HEK293 (cell line): ENCODE results near the gene TMEM184B.

ENCODE experiments used
- CTCF ChIA-PET: fragments of 350-600 bp; formaldehyde crosslinking; extraction: SDS; loops from one replicate; lab custom pipeline; 2021; ENCODE audit warnings: antibody characterized with exemption; lab: Yijun Ruan, JAX
- POLR2A ChIA-PET: fragments of 300-600 bp; formaldehyde crosslinking; extraction: SDS; loops from one replicate; lab custom pipeline; 2020; ENCODE audit warnings: antibody characterized with exemption, inconsistent platforms; lab: Yijun Ruan, JAX
- H3K27ac ChIP-seq: fragments of 200-500 bp; sonication (Bioruptor generic); 2 replicates; pipeline ENCODE4 v1.5.1; 2014; ENCODE audit warnings: low read depth, low read length, control low read depth, inconsistent platforms; ENCODE audit errors: extremely low read depth
- H3K36me3 ChIP-seq, 2 experiments: fragments of 200-500 bp in 1 of 2; sonication (Bioruptor generic) in 1 of 2; 1 replicate in 1 of 2; 2 replicates in 1 of 2; pipeline ENCODE4 v1.5.1; 2014 to 2017; ENCODE audit warnings: inconsistent platforms in 2 of 2, low read length in 2 of 2; ENCODE audit not compliant: control insufficient read depth in 2 of 2, insufficient read depth in 1 of 2
- H3K4me1 ChIP-seq: fragments of 200-500 bp; sonication (Bioruptor generic); 2 replicates; pipeline ENCODE4 v1.5.1; 2014; ENCODE audit warnings: mild to moderate bottlenecking, low read length, inconsistent platforms; ENCODE audit not compliant: control insufficient read depth, insufficient read depth
- H3K4me3 ChIP-seq: 2 replicates; pipeline ENCODE4 v1.5.1; 2011; ENCODE audit warnings: low read depth, mild to moderate bottlenecking, control low read depth, low read length, moderate library complexity
- H3K9me3 ChIP-seq: fragments of 200-500 bp; sonication (Bioruptor generic); 2 replicates; pipeline ENCODE4 v1.5.1; 2014; ENCODE audit warnings: low read depth, low read length, inconsistent platforms; ENCODE audit not compliant: control insufficient read depth, insufficient read depth
- PBX3 ChIP-seq: sonication (generic); formaldehyde crosslinking; IDR thresholded peaks from 2 replicates; pipeline ENCODE4 v1.8.1; 2022; ENCODE audit warnings: mild to moderate bottlenecking, moderate library complexity, missing genetic modification reagents
- REPIN1 ChIP-seq: fragments of 450-650 bp; formaldehyde crosslinking; IDR thresholded peaks from 2 replicates; pipeline ENCODE4 v1.5.1; 2017; ENCODE audit warnings: missing biosample characterization, missing genetic modification characterization, low read depth
- SCRT2 ChIP-seq: fragments of 450-650 bp; formaldehyde crosslinking; IDR thresholded peaks from 2 replicates; pipeline ENCODE4 v1.5.1; 2016; ENCODE audit warnings: missing biosample characterization, missing genetic modification characterization
- TRIM28 ChIP-seq: IDR thresholded peaks from 2 replicates; pipeline ENCODE4 v1.6.1; 2011; ENCODE audit warnings: low read length, control low read depth, borderline replicate concordance
- ZBTB17 ChIP-seq: fragments of 450-650 bp; formaldehyde crosslinking; IDR thresholded peaks from 2 replicates; pipeline ENCODE4 v1.5.1; 2016; ENCODE audit warnings: missing biosample characterization, missing genetic modification characterization
- ZNF138 ChIP-seq: fragments of 450-650 bp; formaldehyde crosslinking; IDR thresholded peaks from 2 replicates; pipeline ENCODE4 v1.5.1; 2016; ENCODE audit warnings: missing biosample characterization, missing genetic modification characterization, borderline replicate concordance
- ZNF18 ChIP-seq: fragments of 450-650 bp; formaldehyde crosslinking; IDR thresholded peaks from 2 replicates; pipeline ENCODE4 v1.5.1; 2016; ENCODE audit warnings: missing biosample characterization, missing genetic modification characterization
- ZNF223 ChIP-seq: fragments of 450-650 bp; formaldehyde crosslinking; IDR thresholded peaks from 2 replicates; pipeline ENCODE4 v1.5.1; 2016; ENCODE audit warnings: missing biosample characterization, missing genetic modification characterization
- ZNF24 ChIP-seq: fragments of 450-650 bp; formaldehyde crosslinking; IDR thresholded peaks from 2 replicates; pipeline ENCODE4 v1.5.1; 2016; ENCODE audit warnings: missing biosample characterization, missing genetic modification characterization
- ZNF37A ChIP-seq: fragments of 450-650 bp; IDR thresholded peaks from 2 replicates; pipeline ENCODE4 v1.5.1; 2018; ENCODE audit warnings: missing biosample characterization, missing genetic modification characterization
- ZNF391 ChIP-seq: fragments of 450-650 bp; formaldehyde crosslinking; IDR thresholded peaks from 2 replicates; pipeline ENCODE4 v1.5.1; 2016; ENCODE audit warnings: low read depth, missing biosample characterization, missing genetic modification characterization, borderline replicate concordance
- ZNF549 ChIP-seq: fragments of 450-650 bp; IDR thresholded peaks from 2 replicates; pipeline ENCODE4 v1.5.1; 2018; ENCODE audit warnings: missing biosample characterization, missing genetic modification characterization, mild to moderate bottlenecking, inconsistent platforms, moderate library complexity
- ZNF600 ChIP-seq: fragments of 450-650 bp; formaldehyde crosslinking; IDR thresholded peaks from 2 replicates; pipeline ENCODE4 v1.5.1; 2016; ENCODE audit warnings: missing biosample characterization, missing genetic modification characterization
- ZNF623 ChIP-seq: fragments of 450-650 bp; formaldehyde crosslinking; IDR thresholded peaks from 2 replicates; pipeline ENCODE4 v1.5.1; 2016; ENCODE audit warnings: missing biosample characterization, missing genetic modification characterization
- ZNF670 ChIP-seq: fragments of 450-650 bp; formaldehyde crosslinking; IDR thresholded peaks from 2 replicates; pipeline ENCODE4 v1.5.1; 2016; ENCODE audit warnings: missing biosample characterization, missing genetic modification characterization, low read depth
- ZNF747 ChIP-seq: fragments of 450-650 bp; formaldehyde crosslinking; IDR thresholded peaks from 2 replicates; pipeline ENCODE4 v1.5.1; 2016; ENCODE audit warnings: missing biosample characterization, missing genetic modification characterization

The TMEM184B gene

GRCh38 chr22:38290347-38290746, 17.5 kb upstream of the TMEM184B start:
- no peak for TF ChIP-seq REPIN1 (tag by site-specific recombination)
- TF ChIP-seq ZNF670: no peak
- no peak for TF ChIP-seq ZNF747 (tag by site-specific recombination)
- TF ChIP-seq SCRT2 (tag by site-specific recombination): peak; percentile 62
- peaks cover 11 to 64% of the 10 kb centered on the region in 2 experiments for H3K36me3 ChIP-seq
- no peak overlapping the region for H3K4me3 ChIP-seq
- no peaks in the 10 kb centered on the region for H3K9me3 ChIP-seq
- ChIA-PET CTCF (interaction anchor here (0.6 kb wide), 1 partner anchor 86 kb away, joined by 3 read pairs; no protein-coding TSS in a partner anchor), POLR2A (no interaction called here)
- no peaks in the 10 kb centered on the region for H3K4me1 ChIP-seq
- 0 out of 2 replicates have a peak overlapping the region, but pooled peaks have one; percentile 32 for H3K27ac ChIP-seq

DNA sequence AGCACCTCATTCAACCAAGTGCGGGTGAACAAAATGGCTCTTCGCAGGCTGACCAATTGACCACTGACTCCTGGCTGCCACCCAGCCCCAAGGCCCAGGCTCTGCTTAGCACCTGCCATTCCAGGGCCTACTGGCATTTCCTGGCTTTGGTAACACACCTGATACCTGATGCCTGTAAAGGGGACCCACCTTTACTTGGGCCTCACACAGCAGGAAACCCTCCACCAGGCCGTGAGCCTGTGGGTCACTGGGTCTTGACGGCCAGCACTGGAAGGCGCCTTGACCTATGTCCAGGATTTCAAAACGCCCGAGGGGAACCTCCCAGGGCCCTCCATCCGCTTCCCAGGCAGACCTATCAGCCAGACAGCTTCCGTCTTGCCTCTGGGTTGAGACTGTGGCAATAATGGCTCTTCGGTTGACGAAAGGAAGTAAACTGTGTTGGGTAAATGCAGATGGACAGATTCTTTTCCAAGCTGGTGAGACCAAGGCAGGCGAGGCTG, 16.8 kb upstream of the TMEM184B start:
- no peaks in the 10 kb centered on the region for H3K9me3 ChIP-seq
- TF ChIP-seq TRIM28 (no peak), ZBTB17 (0 out of 2 replicates have a peak, but pooled peaks have one; percentile 44)
- ChIA-PET POLR2A (no interaction called here), CTCF (interaction anchor here (0.6 to 1.1 kb wide), 3 partner anchors 9 to 86 kb away, joined by 3 read pairs; no protein-coding TSS in a partner anchor)
- H3K4me3 ChIP-seq: no peak overlapping the region
- H3K4me1 ChIP-seq: no peaks in the 10 kb centered on the region
- peak overlapping the region; percentile 35; the same call in 1 of the 2 replicates for H3K27ac ChIP-seq
- peaks cover 11 to 56% of the 10 kb centered on the region in 2 experiments; a peak in 2 of 3 replicates for H3K36me3 ChIP-seq

DNA sequence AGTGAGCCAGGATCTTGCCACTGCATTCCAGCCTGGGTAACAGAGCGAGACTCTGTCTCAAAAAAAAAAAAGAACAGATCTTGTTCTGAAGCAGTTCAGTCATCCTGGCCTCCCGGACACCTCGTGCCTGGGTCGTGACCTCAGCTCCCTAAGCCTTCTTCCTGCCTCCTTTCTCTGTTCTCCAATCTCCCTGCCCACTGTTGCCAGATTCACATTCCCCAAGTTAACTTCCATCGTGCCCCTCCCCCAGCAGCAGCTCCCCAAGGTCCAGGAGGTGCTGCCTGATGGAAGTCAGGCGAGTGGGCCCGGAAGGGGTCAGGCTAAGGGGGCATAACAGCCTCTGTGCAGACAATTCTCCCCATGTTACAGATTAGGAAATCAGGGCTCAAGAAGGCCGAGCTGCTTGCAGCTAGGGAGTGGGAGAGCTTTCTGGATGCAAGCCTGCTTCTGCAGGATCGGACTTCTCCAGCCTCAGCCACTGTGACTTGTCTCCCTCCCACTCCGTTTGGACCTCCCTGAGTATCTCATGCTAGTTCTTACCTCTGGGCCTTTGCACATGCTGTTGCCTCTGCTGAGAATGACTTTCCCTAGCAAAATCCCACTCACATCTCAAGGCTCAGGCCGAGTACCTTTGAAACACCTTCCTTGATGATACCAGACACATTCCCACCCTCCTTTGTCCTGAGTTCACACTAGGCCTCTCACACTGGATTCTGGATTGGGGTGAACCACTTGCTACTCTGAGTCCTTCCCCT, 14.3 kb upstream of the TMEM184B start:
- TF ChIP-seq ZNF391 (tag by site-specific recombination) (no peak), ZNF18 (tag by site-specific recombination) (peak; percentile 60; the same call in 1 of the 2 replicates), ZNF138 (tag by site-specific recombination) (0 out of 2 replicates have a peak, but pooled peaks have one; percentile 11), ZNF623 (tag by site-specific recombination) (peak; percentile 98), ZNF223 (tag by site-specific recombination) (no peak), ZNF549 (tag by site-specific recombination) (no peak), ZNF24 (tag by site-specific recombination) (peak; percentile 27; the same call in 1 of the 2 replicates), ZNF600 (tag by site-specific recombination) (0 out of 2 replicates have a peak, but pooled peaks have one; percentile 8), ZBTB17 (0 out of 2 replicates have a peak, but pooled peaks have one; percentile 13), ZNF37A (tag by site-specific recombination) (no peak), PBX3 (CRISPR knock-in tag) (no peak)
- Histone ChIP-seq H3K9me3 (no peaks in the 10 kb centered on the region), H3K4me3 (no peak overlapping the region), H3K4me1 (0 out of 2 replicates have a peak, but pooled peaks cover 5% of the 10 kb centered on the region), H3K36me3 (peaks cover 11 to 34% of the 10 kb centered on the region in 2 experiments; a peak in 2 of 3 replicates), H3K27ac (no peak overlapping the region)
- CTCF ChIA-PET: interaction anchor here (0.6 to 1.0 kb wide), 2 partner anchors 64 to 234 kb away, joined by 3 to 4 read pairs; no protein-coding TSS in a partner anchor
- POLR2A ChIA-PET: interaction anchor here (0.6 to 1.0 kb wide), 2 partner anchors 15 to 424 kb away, joined by 3 read pairs; no protein-coding TSS in a partner anchor
